OCI-LY7 (cell line): ENCODE results near the gene CACNA2D1.

Source experiments
- CTCF ChIP-seq: fragments of 200-600 bp; sonication (generic); conservative IDR thresholded peaks from 2 replicates; pipeline ENCODE4 v1.5.1; 2014; ENCODE audit warnings: mild to moderate bottlenecking, antibody characterized with exemption, low read length, moderate library complexity, mixed read lengths
- EZH2phosphoT487 ChIP-seq: fragments of 200-600 bp; sonication (generic); IDR thresholded peaks from 2 replicates; pipeline ENCODE4 v1.6.1; 2018; ENCODE audit warnings: low read depth, borderline replicate concordance, mild to moderate bottlenecking, mixed run types, antibody characterized with exemption, low read length, moderate library complexity, mixed read lengths

DNA sequence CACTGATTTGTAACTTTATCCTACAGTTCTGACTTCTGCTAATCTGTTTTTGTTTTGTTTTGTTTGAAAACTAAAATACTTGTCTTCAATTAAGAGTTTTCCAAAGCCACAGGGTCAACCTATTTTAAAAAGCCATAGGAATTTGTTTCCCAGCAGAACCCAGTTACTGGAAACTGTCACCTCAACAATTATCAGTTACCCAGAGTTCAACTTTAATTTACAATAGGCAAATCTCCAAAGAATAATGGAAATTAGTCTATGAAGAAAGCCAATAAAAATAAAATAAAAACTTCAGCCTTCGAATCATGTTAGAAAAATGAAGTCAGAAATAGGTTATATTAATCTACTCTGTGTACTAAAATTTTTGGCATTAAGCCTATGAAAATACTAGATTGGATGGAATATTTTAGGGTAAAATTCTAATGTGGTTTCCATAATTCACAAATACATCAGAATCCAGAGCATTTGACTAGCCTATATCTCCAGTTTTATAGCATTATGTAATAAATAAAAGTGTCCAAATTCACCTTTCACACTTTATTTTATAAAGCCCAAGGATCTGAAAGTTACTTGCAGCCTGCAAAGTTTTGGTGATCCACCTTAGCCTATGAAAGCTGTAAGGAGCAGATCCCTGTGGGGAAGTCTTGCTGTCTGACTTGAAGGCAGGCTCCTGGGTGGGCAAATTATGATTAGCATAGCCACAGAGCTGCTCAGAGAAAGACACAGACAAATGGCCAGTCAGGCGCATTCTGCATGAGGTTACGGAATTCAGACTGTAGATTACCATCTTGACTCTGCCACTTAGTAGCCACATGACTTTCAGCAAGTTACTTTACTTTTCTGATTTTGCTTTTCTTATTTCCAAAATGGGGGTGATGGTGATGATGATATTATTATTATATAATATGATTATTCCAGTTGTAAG lies 423.8 kb downstream of the CACNA2D1 start:
- TF ChIP-seq CTCF (no peak), EZH2phosphoT487 (no peak)
